Mucosa of gallbladder (tissue), 1 donor: ENCODE data around the gene HAPLN3. TPM values are rescaled to one million over a fixed set of nuclear protein-coding genes. Genes with fewer than 3 reads are reported as not detected.
"Not testable (repeated sequence)": the region's sequence is repeated elsewhere in the genome, so short reads cannot be mapped to it uniquely, and the experiment has no call there.

Experiments
- DNase-seq: peaks from one replicate; pipeline ENCODE4 v3.0.0-alpha.2; 2020; ENCODE audit warnings: low spot score
- total RNA-seq: library from RNA; stranded (reverse); gene quantifications from one replicate; pipeline ENCODE4 v1.2.1, GENCODE V29; 2021
- donor health status: DM: no; HTN: no; CAD: no.

The HAPLN3 gene, protein sequence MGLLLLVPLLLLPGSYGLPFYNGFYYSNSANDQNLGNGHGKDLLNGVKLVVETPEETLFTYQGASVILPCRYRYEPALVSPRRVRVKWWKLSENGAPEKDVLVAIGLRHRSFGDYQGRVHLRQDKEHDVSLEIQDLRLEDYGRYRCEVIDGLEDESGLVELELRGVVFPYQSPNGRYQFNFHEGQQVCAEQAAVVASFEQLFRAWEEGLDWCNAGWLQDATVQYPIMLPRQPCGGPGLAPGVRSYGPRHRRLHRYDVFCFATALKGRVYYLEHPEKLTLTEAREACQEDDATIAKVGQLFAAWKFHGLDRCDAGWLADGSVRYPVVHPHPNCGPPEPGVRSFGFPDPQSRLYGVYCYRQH
- 3.9 TPM for total RNA-seq

GRCh38 chr15:88894819-88895767 is at the start of gene HAPLN3:
Gene HAPLN3, minus strand, starts transcription at chr15:88895544. Its CDS starts 8,246 bp downstream, at chr15:88887298.
- no peak for DNase-seq

- no peak for DNase-seq
These were observed 44.8 kb upstream of the HAPLN3 start for GRCh38 chr15:88940110-88940675.

DNA sequence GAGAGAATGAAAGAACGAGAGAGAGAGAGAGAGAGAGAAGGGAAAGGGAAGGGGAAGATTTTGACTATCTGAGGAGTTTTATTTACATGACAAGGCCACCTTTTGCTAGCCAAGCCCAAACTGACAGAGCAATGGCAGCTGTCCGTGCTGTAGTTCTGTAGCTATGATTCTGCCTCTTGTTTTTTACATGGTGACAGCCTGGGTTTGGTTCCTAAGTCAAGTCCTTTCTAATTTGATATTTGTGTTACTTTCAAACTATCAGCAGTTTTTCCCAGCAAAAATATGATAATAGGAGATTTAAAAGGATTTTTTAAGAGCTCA is 44.1 kb upstream of the HAPLN3 start:
- DNase-seq = no peak

DNA sequence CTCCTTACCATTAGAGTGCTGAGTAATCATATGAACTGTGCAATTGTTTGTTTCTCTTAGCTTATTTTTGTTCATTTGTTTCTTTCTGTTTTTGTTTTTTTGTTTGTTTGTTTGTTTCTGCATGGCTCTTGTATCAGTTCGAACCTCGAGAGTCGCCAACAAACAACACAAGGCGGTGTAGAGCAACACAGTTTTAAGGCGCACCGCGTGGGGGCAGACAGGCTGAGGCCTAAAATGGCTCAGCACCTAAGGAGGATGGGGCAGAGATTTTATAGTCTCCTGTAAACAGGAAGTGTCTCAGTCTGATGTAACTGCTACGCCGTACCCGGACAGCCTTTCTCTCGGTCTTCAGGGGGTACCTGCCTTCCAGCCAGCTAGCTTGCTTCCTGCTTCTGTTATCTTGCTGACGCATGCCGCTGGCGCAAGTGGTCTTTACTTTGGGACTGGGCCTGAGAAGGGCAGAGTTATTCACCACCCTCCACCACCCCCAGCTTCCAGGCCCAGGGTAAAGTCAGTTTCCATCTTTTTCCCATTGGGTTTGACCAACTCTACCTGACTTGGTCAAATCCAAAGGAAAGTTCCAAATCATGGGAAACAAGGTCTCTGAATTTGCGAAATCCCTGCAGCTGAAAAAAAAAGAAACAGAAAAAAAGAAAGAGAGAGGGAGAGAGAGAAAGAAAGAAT is 43.6 kb upstream of the HAPLN3 start:
- DNase-seq = no peak

GRCh38 chr15:88934449-88934848 is 39.1 kb upstream of the HAPLN3 start:
- DNase-seq = not testable (repeated sequence)

- no peak for DNase-seq
These were observed 37.6 kb upstream of the HAPLN3 start for GRCh38 chr15:88932875-88933330.

GRCh38 chr15:88932271-88932874 is 37.0 kb upstream of the HAPLN3 start:
- no peak for DNase-seq

DNA sequence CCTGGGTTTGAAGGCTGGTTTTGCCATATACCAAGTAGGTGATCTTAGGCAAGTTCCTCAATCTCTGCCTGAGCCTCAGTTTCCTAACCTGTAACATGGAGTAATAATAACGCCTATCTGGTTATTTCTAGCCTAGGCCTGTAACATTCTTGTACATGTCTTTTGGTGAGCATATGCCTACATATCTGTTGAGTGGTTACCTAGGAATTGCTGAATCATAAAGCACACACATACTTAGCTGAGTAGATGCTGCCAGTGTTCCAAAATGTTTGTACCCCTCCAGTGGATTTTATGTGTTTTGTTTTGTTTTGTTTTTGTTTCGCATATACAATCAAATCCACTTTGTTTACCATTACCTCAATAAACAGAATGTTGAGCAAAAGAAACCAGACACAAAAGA is 35.2 kb upstream of the HAPLN3 start:
- DNase-seq = no peak

GRCh38 chr15:88929358-88930098 is 34.2 kb upstream of the HAPLN3 start:
- DNase-seq = not testable (repeated sequence)

DNA sequence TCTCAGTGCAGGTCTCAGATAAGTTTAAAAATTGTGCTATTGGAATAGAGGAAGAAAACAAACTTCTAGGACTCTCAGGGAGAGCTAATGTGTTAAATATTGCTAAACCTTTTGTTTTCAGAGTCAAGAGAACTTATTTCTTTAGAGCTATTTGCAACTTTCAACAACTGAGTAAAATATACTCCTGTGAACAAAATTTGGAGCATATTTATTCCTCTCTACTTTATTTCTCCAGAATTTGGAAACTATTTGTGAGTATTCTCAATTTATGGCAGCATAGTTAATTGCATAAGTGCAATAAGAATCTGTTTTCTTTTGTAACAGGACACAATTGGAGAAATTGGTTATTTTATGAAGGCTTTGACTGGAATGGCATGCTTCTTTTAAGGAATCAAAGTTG is 32.8 kb upstream of the HAPLN3 start:
- DNase-seq = not testable (repeated sequence)

GRCh38 chr15:88925648-88926047 is 30.3 kb upstream of the HAPLN3 start:
- not testable (repeated sequence) for DNase-seq

- not testable (repeated sequence) for DNase-seq
These were observed 25.6 kb upstream of the HAPLN3 start for GRCh38 chr15:88920892-88921435.

- DNase-seq = no peak
These were observed 25.0 kb upstream of the HAPLN3 start for GRCh38 chr15:88920186-88920891.

DNA sequence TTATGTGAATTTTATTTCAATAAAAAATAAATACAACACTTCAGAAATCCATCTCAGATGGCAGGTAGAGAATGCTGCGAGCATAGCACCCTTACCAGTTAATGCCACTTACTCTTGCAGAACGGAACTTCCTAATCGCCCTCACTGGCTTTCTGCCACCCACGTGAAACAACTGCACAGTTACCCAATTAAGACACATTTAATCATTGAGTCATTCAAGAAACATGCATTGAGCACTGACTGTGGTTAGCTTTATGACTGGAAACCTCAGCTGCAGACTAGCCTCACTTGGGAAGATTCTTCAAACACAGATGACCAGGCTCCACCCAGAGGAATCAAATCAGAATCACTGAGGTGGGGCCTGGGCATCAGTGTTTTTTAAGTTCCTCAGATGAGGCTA is 23.4 kb upstream of the HAPLN3 start:
- no peak for DNase-seq

- no peak for DNase-seq
These were observed 22.4 kb upstream of the HAPLN3 start for GRCh38 chr15:88917760-88918159.

- no peak for DNase-seq
These were observed 20.0 kb upstream of the HAPLN3 start for GRCh38 chr15:88915354-88915753.

DNA sequence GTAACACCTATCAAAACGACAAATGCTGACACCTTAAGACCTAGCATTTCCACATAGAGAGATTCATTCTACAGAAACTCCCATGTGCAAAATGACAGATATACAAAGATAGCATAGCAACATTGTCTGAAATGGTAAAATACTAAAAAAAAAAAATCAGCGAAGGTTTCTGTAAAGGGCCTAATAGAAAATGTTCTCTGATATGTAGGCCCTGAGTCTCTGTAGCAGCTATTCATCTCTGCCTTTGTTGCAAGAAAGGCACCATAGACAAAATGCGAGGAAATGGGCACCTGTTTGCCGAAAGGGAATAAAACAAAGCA is 18.5 kb upstream of the HAPLN3 start:
- no peak for DNase-seq

- DNase-seq = peak; percentile 57
These were observed 17.9 kb upstream of the HAPLN3 start, which contains the start of gene MFGE8 for GRCh38 chr15:88913017-88913849. Gene MFGE8, minus strand, starts transcription at chr15:88913379. Its CDS starts 60 bp downstream, at chr15:88913319.

GRCh38 chr15:88912500-88912921 is 17.2 kb upstream of the HAPLN3 start:
- no peak for DNase-seq
